Stimulated activated memory B cell treated with anti-CD40 and anti-IgM and Interleukin-4, amounts not matched to agents 10 μg/mL and 1 μg/mL and 100 μg/mL, for 72 hours (primary cell): ENCODE data around the gene CAPN9.
"Not testable (repeated sequence)": the region's sequence is repeated elsewhere in the genome, so short reads cannot be mapped to it uniquely, and the experiment has no call there.

ENCODE experiments used
- ATAC-seq: fragments of 150-1000 bp; cut with Tn5 transposase; 2 replicates; pipeline ENCODE4 v1.10.0; 2021
- H3K27ac Mint-ChIP-seq: one replicate; pipeline ENCODE4 v1.8.0; 2022; ENCODE audit warnings: mild to moderate bottlenecking, mixed read lengths
- H3K27me3 Mint-ChIP-seq: one replicate; pipeline ENCODE4 v1.8.0; 2022; ENCODE audit warnings: mixed read lengths
- H3K36me3 Mint-ChIP-seq: one replicate; pipeline ENCODE4 v1.8.0; 2022; ENCODE audit warnings: mixed read lengths
- H3K4me1 Mint-ChIP-seq: one replicate; pipeline ENCODE4 v1.8.0; 2022; ENCODE audit warnings: mixed read lengths
- H3K4me3 Mint-ChIP-seq: one replicate; pipeline ENCODE4 v1.8.0; 2022; ENCODE audit warnings: mild to moderate bottlenecking, moderate library complexity, mixed read lengths
- H3K9me3 Mint-ChIP-seq: one replicate; pipeline ENCODE4 v1.8.0; 2022; ENCODE audit warnings: mixed read lengths

Gene CAPN9

DNA sequence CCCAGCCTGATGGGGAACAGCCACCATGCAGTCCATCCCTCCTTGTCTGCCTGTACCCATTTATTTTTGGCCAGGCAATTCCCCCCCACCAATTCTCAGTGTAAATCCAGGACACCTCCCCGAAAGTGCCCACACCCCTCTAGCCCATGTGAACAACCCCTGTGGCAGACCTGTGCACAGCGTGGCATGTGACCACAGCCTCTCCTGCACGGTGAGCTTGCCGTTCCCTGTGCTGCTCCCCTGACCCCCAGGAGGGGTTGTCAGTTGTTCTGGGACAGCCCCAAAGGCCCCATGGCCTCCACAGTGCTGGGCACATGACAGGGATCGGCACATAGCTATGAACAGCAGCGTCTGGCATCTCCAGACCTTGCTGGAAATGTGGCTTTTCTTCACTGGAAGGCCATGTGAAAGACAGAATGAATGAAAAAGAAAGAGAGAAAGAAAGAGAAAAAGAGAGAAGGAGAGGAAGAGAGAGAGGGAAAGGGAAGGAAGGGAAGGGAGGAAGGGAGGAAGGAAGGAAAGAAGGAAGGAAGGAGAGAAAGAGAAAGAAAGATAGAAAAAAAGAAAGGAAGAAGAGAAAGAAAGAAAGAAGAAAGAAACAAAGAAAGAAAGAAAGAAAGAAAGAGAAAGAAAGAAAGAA lies 3.9 kb downstream of the CAPN9 start:
- peaks cover 27% of the 10 kb centered on the region for H3K4me1 Mint-ChIP-seq
- no peaks in the 10 kb centered on the region for H3K36me3 Mint-ChIP-seq
- ATAC-seq, result no peak
- no peaks in the 10 kb centered on the region for H3K9me3 Mint-ChIP-seq
- peaks cover 10% of the 10 kb centered on the region for H3K27me3 Mint-ChIP-seq
- H3K27ac Mint-ChIP-seq, result no peak overlapping the region
- no peak overlapping the region for H3K4me3 Mint-ChIP-seq

DNA sequence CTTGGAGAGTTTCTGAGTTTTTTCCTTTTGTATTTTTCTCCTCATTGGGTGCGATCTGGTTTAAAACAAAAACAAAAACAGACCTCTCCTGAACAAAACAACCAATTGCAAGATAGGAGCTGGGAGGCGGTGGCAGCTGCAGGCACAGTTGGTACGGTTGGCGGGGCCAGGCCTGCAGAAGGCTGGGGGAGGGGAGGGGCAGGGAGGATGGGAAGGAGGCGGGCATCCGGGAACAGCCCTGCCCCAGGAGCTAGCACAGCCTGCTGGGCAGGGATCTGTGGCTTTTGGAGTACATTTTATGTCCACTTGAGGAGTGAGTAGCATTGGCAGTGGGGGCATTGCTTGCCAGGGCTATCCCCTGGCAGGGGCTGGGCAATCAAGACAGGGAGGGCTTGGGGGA lies 5.2 kb downstream of the CAPN9 start:
- Mint-ChIP-seq H3K4me3 (no peak overlapping the region), H3K36me3 (no peaks in the 10 kb centered on the region), H3K27ac (no peak overlapping the region), H3K27me3 (peaks cover 20% of the 10 kb centered on the region), H3K4me1 (peaks cover 27% of the 10 kb centered on the region), H3K9me3 (no peaks in the 10 kb centered on the region)
- no peak for ATAC-seq

DNA sequence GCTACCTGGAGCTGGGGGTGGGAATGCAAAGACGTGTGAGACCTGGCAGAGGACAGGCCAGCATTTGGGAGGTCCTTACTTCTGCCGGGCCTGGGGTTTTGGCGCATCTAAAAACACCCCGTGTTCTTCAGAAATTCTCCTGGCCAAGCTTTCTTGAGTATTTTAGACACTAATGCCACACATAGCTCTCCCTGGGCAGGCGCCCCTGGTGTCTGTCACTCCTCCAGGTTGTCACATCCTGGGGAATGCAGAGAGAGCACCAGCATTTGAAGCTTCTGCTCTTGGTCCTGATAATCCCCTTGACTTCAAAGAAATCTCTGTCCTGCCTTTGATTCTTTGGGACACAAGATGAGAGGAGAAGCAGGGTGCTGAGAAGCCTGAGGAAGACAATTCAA lies 6.0 kb downstream of the CAPN9 start:
- H3K27ac Mint-ChIP-seq, result no peak overlapping the region
- H3K27me3 Mint-ChIP-seq, result peaks cover 20% of the 10 kb centered on the region
- ATAC-seq, result no peak
- no peaks in the 10 kb centered on the region for H3K9me3 Mint-ChIP-seq
- H3K4me3 Mint-ChIP-seq, result no peak overlapping the region
- no peaks in the 10 kb centered on the region for H3K36me3 Mint-ChIP-seq
- H3K4me1 Mint-ChIP-seq, result peaks cover 27% of the 10 kb centered on the region

DNA sequence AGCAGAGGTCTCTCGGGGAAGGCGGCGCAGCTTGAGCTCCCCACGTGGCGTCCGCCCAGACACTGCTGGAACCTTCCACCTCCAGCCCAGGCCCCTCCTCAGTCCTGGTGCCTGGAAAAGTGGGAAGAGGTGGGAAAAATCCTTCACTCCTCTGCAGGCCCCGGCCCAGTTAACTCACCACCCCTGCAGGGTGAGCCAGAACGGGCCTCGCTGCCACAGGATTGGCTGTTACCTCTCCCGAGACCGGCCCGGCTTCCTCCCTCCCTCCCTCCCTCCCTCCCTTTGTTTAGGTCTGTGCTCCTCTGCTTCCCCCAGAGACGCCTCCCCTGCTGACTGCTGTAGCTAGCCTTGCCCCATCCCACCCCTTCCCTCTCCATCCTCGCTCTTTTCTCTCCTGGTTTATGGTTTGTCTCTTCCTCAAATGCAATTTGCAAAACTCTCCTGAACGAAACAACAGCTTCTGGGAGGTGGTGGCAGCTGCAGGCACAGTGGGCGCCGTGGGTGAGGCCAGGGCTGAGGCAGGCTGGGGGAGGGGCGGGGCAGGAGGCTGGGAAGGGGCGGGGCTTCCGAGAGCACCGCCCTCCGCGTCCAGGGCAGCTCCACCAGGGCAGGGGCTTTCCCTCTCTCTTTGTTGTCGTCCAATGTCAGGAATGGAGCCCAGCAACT lies 6.5 kb downstream of the CAPN9 start:
- H3K9me3 Mint-ChIP-seq, result no peaks in the 10 kb centered on the region
- H3K27ac Mint-ChIP-seq, result no peak overlapping the region
- H3K36me3 Mint-ChIP-seq, result no peaks in the 10 kb centered on the region
- H3K27me3 Mint-ChIP-seq, result peaks cover 20% of the 10 kb centered on the region
- ATAC-seq, result peak; percentile 52
- peak overlapping the region; percentile 72 for H3K4me3 Mint-ChIP-seq
- peaks cover 24% of the 10 kb centered on the region for H3K4me1 Mint-ChIP-seq

DNA sequence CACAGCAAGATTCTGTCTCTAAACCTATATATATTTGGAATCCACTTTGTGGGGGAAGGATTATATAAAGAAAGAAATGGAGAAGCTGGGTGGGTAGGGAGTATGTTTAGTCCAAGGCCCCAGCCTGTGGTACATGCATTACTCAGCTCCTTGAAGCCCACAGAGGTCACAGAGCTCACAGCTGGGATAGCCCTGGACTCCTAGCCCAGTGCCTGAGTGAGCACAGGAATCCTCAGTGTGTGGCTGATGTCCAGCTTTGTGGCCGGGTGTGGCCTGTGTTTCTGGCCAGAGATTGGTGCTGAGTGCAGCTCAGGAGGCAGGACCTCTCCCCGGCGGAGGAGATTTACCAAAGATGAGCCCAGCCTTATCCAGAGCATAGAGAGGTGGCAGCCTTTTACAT lies 7.6 kb downstream of the CAPN9 start:
- Mint-ChIP-seq H3K36me3 (no peaks in the 10 kb centered on the region), H3K27ac (no peak overlapping the region), H3K27me3 (peaks cover 20% of the 10 kb centered on the region), H3K4me3 (no peak overlapping the region), H3K9me3 (no peaks in the 10 kb centered on the region), H3K4me1 (peaks cover 13% of the 10 kb centered on the region)
- no peak for ATAC-seq

DNA sequence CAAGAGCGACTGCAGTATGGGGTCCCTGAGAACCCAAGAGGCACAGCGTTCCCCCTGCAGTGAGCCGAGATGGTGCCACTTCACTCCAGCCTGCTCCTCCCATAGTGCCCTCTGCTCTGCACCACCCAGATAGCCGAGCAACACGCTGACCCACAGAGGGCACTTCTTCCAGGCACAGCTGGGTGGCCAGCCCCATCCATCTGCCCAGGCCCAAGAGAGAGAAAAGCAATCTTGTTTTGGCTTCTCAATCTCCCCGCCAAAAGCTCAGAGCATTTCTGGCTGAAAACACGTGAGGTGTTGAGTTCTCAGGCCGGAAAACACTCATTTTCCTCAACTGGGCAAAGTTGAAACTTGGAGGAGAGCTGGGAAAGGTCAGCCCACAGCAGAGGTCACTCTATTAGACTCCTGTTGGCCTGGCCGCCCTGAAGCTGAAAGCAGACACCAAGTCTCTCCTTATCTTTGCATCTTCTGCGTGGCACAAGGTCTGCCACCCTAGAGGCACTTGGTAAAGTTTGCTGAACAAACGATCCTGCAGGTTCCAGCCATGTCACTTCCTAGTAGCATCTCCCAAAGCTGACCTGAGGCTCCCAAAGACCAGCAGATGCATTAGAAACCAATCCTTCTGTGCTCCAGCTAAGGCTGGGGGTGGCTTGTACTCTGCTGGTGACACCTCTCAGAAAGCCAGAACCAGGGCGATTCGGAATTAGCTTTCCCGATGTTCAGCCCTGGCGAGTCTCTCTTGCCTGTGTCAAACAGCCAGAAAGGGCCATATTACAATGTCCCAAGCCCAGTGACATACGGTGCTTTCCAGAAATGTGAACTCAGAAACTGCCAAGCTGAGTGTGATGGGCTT lies 10.9 kb downstream of the CAPN9 start:
- H3K27me3 Mint-ChIP-seq, result peaks cover 35% of the 10 kb centered on the region
- no peak overlapping the region for H3K27ac Mint-ChIP-seq
- no peak overlapping the region for H3K4me3 Mint-ChIP-seq
- H3K9me3 Mint-ChIP-seq, result no peaks in the 10 kb centered on the region
- no peaks in the 10 kb centered on the region for H3K36me3 Mint-ChIP-seq
- peaks cover 7% of the 10 kb centered on the region for H3K4me1 Mint-ChIP-seq
- ATAC-seq, result no peak

DNA sequence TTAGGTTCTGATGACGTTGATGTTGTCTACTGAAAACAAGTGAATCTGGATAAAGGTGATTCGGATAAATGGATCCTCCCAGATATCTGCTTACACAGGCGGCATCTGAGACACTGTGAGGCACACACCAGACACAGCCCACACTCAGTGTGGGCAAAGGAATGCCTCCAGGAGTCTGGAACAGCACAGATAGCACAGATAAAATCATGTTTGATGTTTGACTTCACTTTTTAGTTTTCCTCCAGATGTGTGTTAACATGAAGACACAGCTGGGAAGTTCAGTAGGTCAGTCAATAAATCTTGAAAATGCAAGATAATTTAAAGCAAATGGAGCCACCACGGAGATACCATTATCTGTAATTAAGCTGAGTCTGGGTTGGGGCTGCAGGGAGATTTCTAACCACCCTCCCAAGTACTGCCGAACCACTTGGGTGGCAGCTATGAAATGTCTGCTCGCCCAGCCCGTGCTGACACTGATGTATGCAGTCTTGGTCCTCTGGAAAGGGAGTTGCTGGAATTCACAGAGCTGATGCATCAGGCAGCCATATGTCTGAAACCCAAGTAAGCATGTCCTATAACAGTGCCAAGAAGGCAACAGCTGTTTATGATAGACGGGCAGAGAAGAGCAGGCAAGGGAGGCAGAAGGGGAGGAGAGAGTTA lies 11.7 kb downstream of the CAPN9 start:
- ATAC-seq, result no peak
- H3K36me3 Mint-ChIP-seq, result no peaks in the 10 kb centered on the region

DNA sequence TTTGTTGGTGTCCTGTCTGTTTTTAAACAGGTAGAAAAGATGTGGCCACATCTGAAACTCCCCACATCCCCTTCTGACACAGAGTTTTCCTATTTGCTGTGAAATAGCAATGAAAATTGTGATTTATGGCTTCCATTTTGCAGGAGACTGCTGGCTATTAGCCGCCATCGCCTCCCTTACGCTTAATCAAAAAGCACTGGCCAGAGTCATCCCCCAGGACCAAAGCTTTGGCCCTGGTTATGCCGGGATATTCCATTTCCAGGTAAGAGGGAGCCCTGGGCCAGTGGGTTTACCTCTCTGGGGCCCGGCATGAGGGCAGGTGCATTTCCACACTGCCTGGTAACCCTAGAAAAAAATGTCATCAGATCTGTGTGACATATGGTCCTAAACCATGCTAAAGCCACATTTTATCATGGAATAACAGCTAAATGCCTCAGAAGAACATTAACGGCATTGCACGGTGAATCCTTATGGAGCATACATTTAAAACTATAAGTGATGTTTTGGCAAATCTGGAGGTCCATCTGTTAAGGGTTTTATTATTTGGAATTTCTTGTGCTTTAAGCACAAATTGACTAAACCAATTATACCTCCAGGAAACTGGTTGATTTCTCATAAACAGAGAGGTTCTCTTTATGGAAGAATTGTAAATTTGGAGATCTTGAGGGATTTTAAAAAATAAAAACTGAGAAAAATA lies 12.3 kb downstream of the CAPN9 start:
- Mint-ChIP-seq H3K36me3 (no peaks in the 10 kb centered on the region), H3K9me3 (no peaks in the 10 kb centered on the region), H3K27me3 (peaks cover 35% of the 10 kb centered on the region), H3K4me1 (no peaks in the 10 kb centered on the region), H3K4me3 (no peak overlapping the region), H3K27ac (no peak overlapping the region)
- no peak for ATAC-seq

More for the DNA sequence above, 11.7 kb downstream of the CAPN9 start:
- Mint-ChIP-seq H3K27ac (no peak overlapping the region), H3K9me3 (no peaks in the 10 kb centered on the region), H3K4me1 (peaks cover 3% of the 10 kb centered on the region), H3K4me3 (no peak overlapping the region), H3K27me3 (peaks cover 35% of the 10 kb centered on the region)

DNA sequence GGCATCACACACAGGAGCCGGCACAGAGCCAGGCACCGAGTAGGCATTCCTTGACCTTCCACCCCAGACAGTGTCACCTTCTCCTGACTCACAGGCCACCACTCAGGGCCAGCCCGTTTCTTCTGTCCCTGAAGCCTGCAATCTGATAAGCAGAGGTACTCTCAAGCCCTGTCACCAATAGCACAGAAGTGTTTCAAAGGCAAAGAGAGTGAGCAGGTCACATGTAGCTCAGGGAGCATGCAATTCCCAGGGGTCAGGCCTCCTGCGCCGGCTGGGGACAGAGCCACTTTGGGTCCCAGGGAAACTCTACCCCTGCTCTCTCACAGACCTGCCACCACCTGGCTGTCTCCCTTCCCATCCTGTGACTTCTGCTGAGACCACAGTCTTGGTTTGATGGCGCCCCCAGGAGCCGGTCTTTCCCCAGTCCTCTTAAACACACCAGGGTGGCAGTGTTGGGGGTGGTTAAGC lies 13.2 kb downstream of the CAPN9 start:
- no peaks in the 10 kb centered on the region for H3K9me3 Mint-ChIP-seq
- H3K4me1 Mint-ChIP-seq, result no peaks in the 10 kb centered on the region
- H3K4me3 Mint-ChIP-seq, result no peak overlapping the region
- peaks cover 32% of the 10 kb centered on the region for H3K27me3 Mint-ChIP-seq
- H3K27ac Mint-ChIP-seq, result no peak overlapping the region
- H3K36me3 Mint-ChIP-seq, result no peaks in the 10 kb centered on the region
- no peak for ATAC-seq

DNA sequence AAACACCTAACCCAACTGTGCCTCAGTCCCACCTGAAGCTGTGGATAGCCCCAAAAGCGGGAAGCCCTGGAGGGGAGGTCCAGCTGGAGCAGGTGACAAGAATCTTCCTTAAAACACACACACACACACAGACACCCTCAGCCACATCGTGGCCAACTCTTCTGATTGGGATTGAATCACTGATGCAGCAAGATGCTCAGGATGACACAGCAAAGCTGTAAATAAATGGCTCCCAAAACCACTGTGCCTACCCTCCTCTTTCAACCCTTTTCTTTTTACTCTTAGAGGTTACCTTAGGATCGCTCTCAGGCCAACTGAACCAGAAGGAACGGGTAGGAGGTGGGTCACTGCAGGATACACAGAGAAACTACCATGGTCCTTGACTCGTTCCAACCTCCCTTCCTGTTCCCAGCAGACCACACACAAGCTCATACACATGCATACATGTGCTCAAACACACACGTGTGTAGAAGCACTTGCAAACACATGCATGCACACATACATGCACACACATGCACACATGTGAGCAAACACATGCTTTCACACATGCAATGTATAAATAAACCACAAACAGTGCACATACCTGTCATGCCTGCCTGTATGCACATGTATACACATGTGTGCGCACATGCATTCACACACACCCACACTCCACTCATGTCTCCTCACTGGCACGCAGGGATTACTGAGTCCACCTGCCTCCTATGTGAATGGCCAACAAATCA lies 14.4 kb downstream of the CAPN9 start:
- no peaks in the 10 kb centered on the region for H3K36me3 Mint-ChIP-seq
- H3K27me3 Mint-ChIP-seq, result peaks cover 21% of the 10 kb centered on the region
- no peak overlapping the region for H3K4me3 Mint-ChIP-seq
- H3K9me3 Mint-ChIP-seq, result peaks cover 1% of the 10 kb centered on the region
- no peaks in the 10 kb centered on the region for H3K4me1 Mint-ChIP-seq
- ATAC-seq, result no peak
- H3K27ac Mint-ChIP-seq, result no peak overlapping the region

DNA sequence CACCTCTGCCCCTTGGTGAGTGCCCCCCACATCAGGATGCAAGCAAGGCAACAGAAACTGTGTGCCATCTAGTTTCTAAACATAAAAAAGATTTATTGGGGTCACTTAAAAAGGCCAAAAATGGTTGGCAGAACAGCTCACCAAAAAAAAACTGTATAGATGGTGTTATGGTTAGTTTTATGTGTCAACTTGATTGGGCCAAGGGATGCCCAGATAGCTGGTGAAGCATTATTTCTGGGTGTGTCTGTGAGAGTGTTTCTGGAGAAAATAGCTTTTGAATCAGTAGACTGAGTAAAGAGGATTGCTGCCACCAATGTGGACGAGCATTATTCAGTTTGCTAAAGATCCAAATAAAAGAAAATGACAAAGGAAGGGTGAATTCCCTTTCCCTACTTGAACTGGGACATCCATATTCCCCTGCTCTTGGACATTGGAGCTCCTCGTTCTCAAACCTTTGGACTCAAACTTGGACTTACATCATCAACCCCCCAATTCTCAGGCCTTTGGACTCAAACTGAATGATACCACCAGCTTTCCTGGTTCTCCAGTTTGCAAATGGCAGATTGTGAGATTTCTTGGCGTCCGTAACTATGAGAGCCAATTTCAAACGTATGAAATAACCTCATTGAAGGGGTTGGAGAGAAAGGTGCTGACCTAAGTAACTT lies 16.9 kb downstream of the CAPN9 start:
- H3K4me3 Mint-ChIP-seq, result no peak overlapping the region
- H3K4me1 Mint-ChIP-seq, result no peaks in the 10 kb centered on the region
- H3K9me3 Mint-ChIP-seq, result peaks cover 4% of the 10 kb centered on the region
- H3K36me3 Mint-ChIP-seq, result no peaks in the 10 kb centered on the region
- peaks cover 15% of the 10 kb centered on the region for H3K27me3 Mint-ChIP-seq
- no peak for ATAC-seq
- no peak overlapping the region for H3K27ac Mint-ChIP-seq

DNA sequence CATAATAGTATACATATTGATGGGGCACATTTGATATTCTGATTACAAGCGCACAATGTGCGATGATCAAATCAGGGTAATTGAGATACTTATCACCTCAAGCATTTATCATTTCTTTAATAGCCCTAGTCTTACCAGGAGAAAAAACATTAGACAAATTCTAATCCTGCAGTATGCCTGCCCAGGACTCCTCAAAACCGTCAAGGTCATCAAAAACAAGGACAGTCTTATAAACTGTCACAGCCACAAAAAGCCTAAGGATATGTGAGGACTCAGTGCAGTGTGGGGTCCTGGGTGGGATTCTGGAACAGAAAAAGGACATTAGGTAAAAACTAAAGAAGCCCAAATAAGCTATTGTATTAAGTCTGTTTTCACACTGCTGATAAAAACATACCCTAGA lies 19.1 kb downstream of the CAPN9 start:
- no peak for ATAC-seq
- H3K4me1 Mint-ChIP-seq, result no peaks in the 10 kb centered on the region

DNA sequence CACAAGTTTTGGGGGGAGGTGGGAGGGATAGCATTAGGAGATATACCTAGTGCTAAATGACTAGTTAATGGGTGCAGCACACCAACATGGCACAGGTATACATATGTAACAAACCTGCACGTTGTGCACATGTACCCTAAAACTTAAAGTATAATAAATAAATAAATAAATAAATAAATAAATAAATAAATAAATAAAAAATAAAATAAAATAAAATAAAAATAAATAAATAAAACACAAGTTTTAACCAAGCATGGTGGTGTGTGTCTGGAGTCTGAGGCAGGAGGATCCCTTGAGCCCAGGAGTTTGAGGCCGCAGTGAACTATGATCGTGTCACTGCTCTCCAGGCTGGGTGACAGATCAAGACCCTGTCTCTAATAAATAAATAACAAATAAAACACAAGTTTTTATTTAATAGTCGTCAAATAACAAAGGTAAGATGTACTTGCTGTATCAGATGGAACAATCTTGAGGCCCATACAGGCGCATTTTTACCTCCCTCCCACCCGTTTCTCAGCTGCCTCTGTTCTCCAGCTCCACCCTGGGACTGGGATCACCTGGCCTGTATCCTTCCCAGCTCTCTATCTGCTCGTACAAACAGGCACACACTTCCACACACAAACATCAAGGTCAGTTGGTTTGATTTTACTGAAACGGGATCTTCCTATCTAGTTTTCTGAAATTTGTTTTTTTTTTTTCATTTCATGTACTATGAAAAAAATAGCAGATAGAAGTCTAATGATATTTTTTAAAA lies 20.8 kb downstream of the CAPN9 start:
- H3K36me3 Mint-ChIP-seq, H3K27ac Mint-ChIP-seq, H3K9me3 Mint-ChIP-seq, H3K27me3 Mint-ChIP-seq, H3K4me1 Mint-ChIP-seq, H3K4me3 Mint-ChIP-seq, ATAC-seq: not testable (repeated sequence)

More for the DNA sequence above, 19.1 kb downstream of the CAPN9 start:
- H3K36me3 Mint-ChIP-seq, result no peaks in the 10 kb centered on the region
- H3K27ac Mint-ChIP-seq, result no peak overlapping the region
- H3K27me3 Mint-ChIP-seq, result peaks cover 10% of the 10 kb centered on the region
- no peak overlapping the region for H3K4me3 Mint-ChIP-seq
- H3K9me3 Mint-ChIP-seq, result peaks cover 6% of the 10 kb centered on the region
